Prostate gland (tissue), 2 donors: Measurements from ENCODE around the gene GGT7.

ENCODE experiments used
- POLR2A ChIP-seq: fragments of 450-650 bp; IDR thresholded peaks from one replicate; pipeline ENCODE4 v1.6.1; 2016; ENCODE audit warnings: antibody characterized with exemption, mild to moderate bottlenecking
- POLR2AphosphoS5 ChIP-seq: sonication (generic); formaldehyde crosslinking; IDR thresholded peaks from one replicate; pipeline ENCODE4 v1.6.1; 2017; ENCODE audit warnings: antibody characterized with exemption
- TF ChIP-seq, protein P1 (sequence below), 4 experiments: fragments of 200-600 bp in 2 of 4; fragments of 450-650 bp in 2 of 4; sonication (generic) in 2 of 4; IDR thresholded peaks; 1 replicate in 3 of 4; 2 replicates in 1 of 4; pipeline ENCODE4 v1.5.1; 2016 to 2019; ENCODE audit warnings: antibody characterized with exemption in 4 of 4, mild to moderate bottlenecking in 2 of 4, moderate library complexity in 2 of 4

GRCh38 chr20:34883809-34884208 is 11.2 kb upstream of the GGT7 start:
- TF ChIP-seq, protein P1, sequence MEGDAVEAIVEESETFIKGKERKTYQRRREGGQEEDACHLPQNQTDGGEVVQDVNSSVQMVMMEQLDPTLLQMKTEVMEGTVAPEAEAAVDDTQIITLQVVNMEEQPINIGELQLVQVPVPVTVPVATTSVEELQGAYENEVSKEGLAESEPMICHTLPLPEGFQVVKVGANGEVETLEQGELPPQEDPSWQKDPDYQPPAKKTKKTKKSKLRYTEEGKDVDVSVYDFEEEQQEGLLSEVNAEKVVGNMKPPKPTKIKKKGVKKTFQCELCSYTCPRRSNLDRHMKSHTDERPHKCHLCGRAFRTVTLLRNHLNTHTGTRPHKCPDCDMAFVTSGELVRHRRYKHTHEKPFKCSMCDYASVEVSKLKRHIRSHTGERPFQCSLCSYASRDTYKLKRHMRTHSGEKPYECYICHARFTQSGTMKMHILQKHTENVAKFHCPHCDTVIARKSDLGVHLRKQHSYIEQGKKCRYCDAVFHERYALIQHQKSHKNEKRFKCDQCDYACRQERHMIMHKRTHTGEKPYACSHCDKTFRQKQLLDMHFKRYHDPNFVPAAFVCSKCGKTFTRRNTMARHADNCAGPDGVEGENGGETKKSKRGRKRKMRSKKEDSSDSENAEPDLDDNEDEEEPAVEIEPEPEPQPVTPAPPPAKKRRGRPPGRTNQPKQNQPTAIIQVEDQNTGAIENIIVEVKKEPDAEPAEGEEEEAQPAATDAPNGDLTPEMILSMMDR (IDR thresholded peaks at IDR 0.05), result no peak
- no peak for TF ChIP-seq POLR2A
- no peak for TF ChIP-seq POLR2AphosphoS5
